Osteocyte (in vitro differentiated cells): ENCODE data around the gene NCOA5. TPM values are rescaled to one million over a fixed set of nuclear protein-coding genes. Genes with fewer than 3 reads are reported as not detected.

Experiments
- DNase-seq: peaks from one replicate; pipeline ENCODE4 v3.0.0; 2021; ENCODE audit warnings: mixed read lengths; ENCODE audit not compliant: unreplicated experiment; ENCODE audit errors: extremely low spot score
- H3K27ac Mint-ChIP-seq: one replicate; pipeline ENCODE4 v1.8.0; 2021; ENCODE audit warnings: mild to moderate bottlenecking, mixed read lengths; ENCODE audit not compliant: unreplicated experiment
- H3K27me3 Mint-ChIP-seq: one replicate; pipeline ENCODE4 v1.8.0; 2021; ENCODE audit warnings: mixed read lengths; ENCODE audit not compliant: unreplicated experiment
- H3K36me3 Mint-ChIP-seq: one replicate; pipeline ENCODE4 v1.8.0; 2021; ENCODE audit warnings: mixed read lengths; ENCODE audit not compliant: unreplicated experiment
- H3K4me1 Mint-ChIP-seq: one replicate; pipeline ENCODE4 v1.8.0; 2021; ENCODE audit warnings: mixed read lengths; ENCODE audit not compliant: unreplicated experiment
- H3K4me3 Mint-ChIP-seq: one replicate; pipeline ENCODE4 v1.8.0; 2021; ENCODE audit warnings: mild to moderate bottlenecking, moderate library complexity, mixed read lengths; ENCODE audit not compliant: unreplicated experiment
- H3K9me3 Mint-ChIP-seq: one replicate; pipeline ENCODE4 v1.8.0; 2021; ENCODE audit warnings: mixed read lengths; ENCODE audit not compliant: unreplicated experiment
- CTCF ChIP-seq: fragments of 200-600 bp; sonication (generic); IDR thresholded peaks from 2 replicates; pipeline ENCODE4 v1.5.0; 2021; ENCODE audit warnings: antibody characterized with exemption, mild to moderate bottlenecking, moderate library complexity
- total RNA-seq: library from RNA; stranded (reverse); gene quantifications from 2 replicates; pipeline ENCODE4 v1.2.1, GENCODE V29; 2021

Gene NCOA5
- total RNA-seq, 1 donor from 2014 or later: 39.0 TPM

GRCh38 chr20:46120136-46120535, 30.4 kb upstream of the NCOA5 start:
- Mint-ChIP-seq H3K27me3 (peaks cover 25% of the 10 kb centered on the region), H3K4me1 (peaks cover 7% of the 10 kb centered on the region), H3K36me3 (no peaks in the 10 kb centered on the region), H3K9me3 (no peaks in the 10 kb centered on the region), H3K27ac (no peak overlapping the region), H3K4me3 (no peak overlapping the region)
- no peak for TF ChIP-seq CTCF
- DNase-seq: no peak

DNA sequence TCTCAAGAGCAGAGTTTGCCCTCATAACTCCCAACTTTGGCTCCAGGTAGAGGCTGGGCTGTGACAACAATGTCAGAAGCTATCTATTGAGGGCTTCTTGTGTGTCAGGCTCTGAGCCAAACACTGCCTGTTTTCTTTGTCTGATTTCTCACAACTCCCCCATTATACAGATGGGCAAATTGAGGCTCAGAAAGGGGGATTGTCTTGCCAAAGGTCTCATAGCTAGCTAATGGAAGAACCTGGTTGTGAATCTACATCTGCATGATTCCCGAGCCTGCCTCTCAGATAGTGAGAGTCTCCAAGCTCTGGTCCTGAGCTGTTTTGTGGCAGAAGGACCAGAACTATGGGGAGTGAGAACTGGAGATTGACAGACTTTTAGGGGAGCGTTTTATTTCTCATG, 29.8 kb upstream of the NCOA5 start:
- no peaks in the 10 kb centered on the region for H3K36me3 Mint-ChIP-seq
- no peaks in the 10 kb centered on the region for H3K9me3 Mint-ChIP-seq
- H3K4me1 Mint-ChIP-seq: peaks cover 7% of the 10 kb centered on the region
- no peak overlapping the region for H3K27ac Mint-ChIP-seq
- H3K4me3 Mint-ChIP-seq: no peak overlapping the region
- no peak for DNase-seq
- TF ChIP-seq CTCF: no peak
- peaks cover 29% of the 10 kb centered on the region for H3K27me3 Mint-ChIP-seq

DNA sequence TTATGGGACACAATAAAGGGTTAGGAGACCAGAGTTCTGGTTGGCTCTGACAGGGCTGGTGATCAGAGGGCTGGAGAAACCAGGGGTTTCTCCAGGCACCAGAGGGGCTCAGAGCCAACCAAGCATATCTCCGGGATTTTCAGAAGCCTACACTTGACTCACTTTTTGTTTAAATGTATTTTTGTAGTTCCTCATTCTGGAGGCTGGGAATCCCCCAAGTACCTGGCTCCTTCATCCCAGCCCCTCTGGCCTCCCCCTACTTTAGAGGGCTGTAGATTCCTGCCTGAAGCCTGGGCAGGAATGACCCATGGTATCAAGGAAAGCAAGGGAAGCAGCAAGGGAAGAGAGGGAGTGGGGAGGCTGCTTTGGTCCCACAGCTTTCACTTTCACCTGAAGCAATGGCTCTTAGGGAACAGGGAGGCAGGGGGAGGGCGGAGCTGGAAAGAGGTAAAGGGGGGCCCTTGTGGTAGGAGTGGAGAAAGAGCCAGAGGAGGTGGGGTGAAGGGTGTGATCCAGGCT, 29.3 kb upstream of the NCOA5 start:
- peaks cover 7% of the 10 kb centered on the region for H3K4me1 Mint-ChIP-seq
- peaks cover 34% of the 10 kb centered on the region for H3K27me3 Mint-ChIP-seq
- H3K9me3 Mint-ChIP-seq: no peaks in the 10 kb centered on the region
- no peak overlapping the region for H3K4me3 Mint-ChIP-seq
- TF ChIP-seq CTCF: no peak
- no peaks in the 10 kb centered on the region for H3K36me3 Mint-ChIP-seq
- no peak overlapping the region for H3K27ac Mint-ChIP-seq
- no peak for DNase-seq

- no peak overlapping the region for H3K27ac Mint-ChIP-seq
- H3K4me3 Mint-ChIP-seq: peak overlapping the region; percentile 75
- no peaks in the 10 kb centered on the region for H3K9me3 Mint-ChIP-seq
These were observed 28.8 kb upstream of the NCOA5 start for GRCh38 chr20:46118481-46119020.

More at GRCh38 chr20:46118481-46119020, 28.8 kb upstream of the NCOA5 start:
- H3K4me1 Mint-ChIP-seq: peaks cover 7% of the 10 kb centered on the region
- DNase-seq: no peak
- no peak for TF ChIP-seq CTCF
- H3K36me3 Mint-ChIP-seq: no peaks in the 10 kb centered on the region
- peaks cover 39% of the 10 kb centered on the region for H3K27me3 Mint-ChIP-seq
